ENCODE data around the gene POU3F1. TPM values are rescaled to one million over a fixed set of nuclear protein-coding genes. Genes with fewer than 3 reads are reported as not detected.
A peak's percentile ranks its signal among the peaks of the same experiment; 100 is the strongest.

POU3F1 gene
- polyA plus RNA-seq, 3 donors, result 0.54 to 0.76 (median 0.65) TPM

- no peak for DNase-seq (ENCODE audit: low read depth in 3 of 3, low spot score in 2 of 3)
These were observed 40.4 kb downstream of the POU3F1 start for GRCh38 chr1:38006008-38006828.

- DNase-seq (ENCODE audit: low read depth in 3 of 3, low spot score in 2 of 3), result no peak
These were observed 41.2 kb downstream of the POU3F1 start, which contains the start of gene FHL3 for GRCh38 chr1:38005195-38006007. FHL3 (minus strand) TSS chr1:38005514; CDS start chr1:37999412, 6,102 bp downstream.

- DNase-seq (ENCODE audit: low read depth in 3 of 3, low spot score in 2 of 3), result no peak
These were observed 42.1 kb downstream of the POU3F1 start for GRCh38 chr1:38004284-38005108.

- no peak for DNase-seq (ENCODE audit: low read depth in 3 of 3, low spot score in 2 of 3)
These were observed 43.0 kb downstream of the POU3F1 start for GRCh38 chr1:38003261-38004250.

- no peak for DNase-seq (ENCODE audit: low read depth in 3 of 3, low spot score in 2 of 3)
These were observed 45.8 kb downstream of the POU3F1 start for GRCh38 chr1:38000529-38001455.

GRCh38 chr1:38000233-38000528, 46.4 kb downstream of the POU3F1 start:
- DNase-seq (ENCODE audit: low read depth in 3 of 3, low spot score in 2 of 3), result no peak

- DNase-seq (ENCODE audit: low read depth in 3 of 3, low spot score in 2 of 3), result no peak
These were observed 47.0 kb downstream of the POU3F1 start for GRCh38 chr1:37999430-38000232.

- no peak for DNase-seq (ENCODE audit: low read depth in 3 of 3, low spot score in 2 of 3)
These were observed 47.6 kb downstream of the POU3F1 start for GRCh38 chr1:37998913-37999429.

- DNase-seq (ENCODE audit: low read depth in 3 of 3, low spot score in 2 of 3), result no peak
These were observed 48.3 kb downstream of the POU3F1 start for GRCh38 chr1:37998089-37998808.

- DNase-seq (ENCODE audit: low read depth in 3 of 3, low spot score in 2 of 3), result no peak
These were observed 49.1 kb downstream of the POU3F1 start for GRCh38 chr1:37997256-37998088.

GRCh38 chr1:37995751-37996345, 50.7 kb downstream of the POU3F1 start:
- DNase-seq (ENCODE audit: low read depth in 3 of 3, low spot score in 2 of 3), result peak in 1 of 3 donors; percentile 77

GRCh38 chr1:37994886-37995566, 51.6 kb downstream of the POU3F1 start:
- DNase-seq (ENCODE audit: low read depth in 3 of 3, low spot score in 2 of 3), result no peak

Data from right renal cortex interstitium (tissue), 3 donors.